Tibial artery (tissue), 4 donors: ENCODE results near the gene ARHGEF37.
"Not testable (repeated sequence)": the region's sequence is repeated elsewhere in the genome, so short reads cannot be mapped to it uniquely, and the experiment has no call there.

Source experiments
- DNase-seq, 2 donors: peaks; one replicate each; pipeline ENCODE4 v3.0.0-alpha.2; 2019
- H3K27ac ChIP-seq, 2 donors: fragments of 200-600 bp; sonication (generic) in 1 of 2; 1 replicate in 1 of 2; 2 replicates in 1 of 2; pipeline ENCODE4 v1.5.1; 2018 to 2019; ENCODE audit warnings: mild to moderate bottlenecking in 1 of 2
- H3K27me3 ChIP-seq, 2 donors: fragments of 200-600 bp; sonication (generic) in 1 of 2; one replicate each; pipeline versions ENCODE4 v1.5.1 to v1.6.0; 2016 to 2019
- H3K36me3 ChIP-seq, 3 donors: fragments of 200-600 bp; sonication (generic) in 2 of 3; one replicate each; pipeline ENCODE4 v1.5.1; 2016 to 2019; ENCODE audit warnings: mild to moderate bottlenecking in 2 of 3
- H3K4me1 ChIP-seq, 4 donors: fragments of 200-600 bp; sonication (generic) in 2 of 4; 1 replicate in 3 of 4; 2 replicates in 1 of 4; pipeline ENCODE4 v1.5.1; 2016 to 2019
- H3K4me3 ChIP-seq, 2 donors: fragments of 200-600 bp; sonication (generic) in 1 of 2; 1 replicate in 1 of 2; 2 replicates in 1 of 2; pipeline ENCODE4 v1.5.1; 2018 to 2019; ENCODE audit warnings: mild to moderate bottlenecking in 2 of 2
- H3K9me3 ChIP-seq, 3 donors: fragments of 200-600 bp; sonication (generic) in 1 of 3; one replicate each; pipeline ENCODE4 v1.5.1; 2016 to 2019
- intact Hi-C: fragments of 100-400 bp; cut with DNase I; formaldehyde crosslinking; loops from one replicate; pipeline ENCODE4 v1.15.0; 2023; ENCODE audit warnings: low total_unique reads
- TF ChIP-seq, protein P1 (sequence below), 2 experiments: fragments of 200-600 bp in 1 of 2; fragments of 450-650 bp in 1 of 2; IDR thresholded peaks; one replicate each; pipeline ENCODE4 v1.5.1; 2017 to 2019; ENCODE audit warnings: antibody characterized with exemption in 2 of 2, mild to moderate bottlenecking in 1 of 2, moderate library complexity in 1 of 2

Gene ARHGEF37, protein sequence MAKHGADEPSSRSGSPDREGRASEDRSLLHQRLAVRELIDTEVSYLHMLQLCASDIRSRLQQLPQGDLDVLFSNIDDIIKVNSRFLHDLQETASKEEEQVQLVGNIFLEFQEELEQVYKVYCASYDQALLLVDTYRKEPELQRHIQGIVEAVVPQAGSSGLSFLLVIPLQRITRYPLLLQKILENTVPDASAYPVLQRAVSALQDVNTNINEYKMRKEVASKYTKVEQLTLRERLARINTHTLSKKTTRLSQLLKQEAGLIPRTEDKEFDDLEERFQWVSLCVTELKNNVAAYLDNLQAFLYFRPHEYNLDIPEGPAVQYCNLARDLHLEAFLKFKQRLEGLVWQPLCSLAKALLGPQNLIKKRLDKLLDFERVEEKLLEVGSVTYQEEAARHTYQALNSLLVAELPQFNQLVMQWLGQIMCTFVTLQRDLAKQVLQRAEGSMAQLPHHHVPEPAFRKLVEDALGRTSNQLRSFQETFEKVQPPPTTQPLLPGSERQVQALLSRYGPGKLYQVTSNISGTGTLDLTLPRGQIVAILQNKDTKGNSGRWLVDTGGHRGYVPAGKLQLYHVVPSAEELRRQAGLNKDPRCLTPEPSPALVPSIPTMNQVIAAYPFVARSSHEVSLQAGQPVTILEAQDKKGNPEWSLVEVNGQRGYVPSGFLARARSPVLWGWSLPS

DNA sequence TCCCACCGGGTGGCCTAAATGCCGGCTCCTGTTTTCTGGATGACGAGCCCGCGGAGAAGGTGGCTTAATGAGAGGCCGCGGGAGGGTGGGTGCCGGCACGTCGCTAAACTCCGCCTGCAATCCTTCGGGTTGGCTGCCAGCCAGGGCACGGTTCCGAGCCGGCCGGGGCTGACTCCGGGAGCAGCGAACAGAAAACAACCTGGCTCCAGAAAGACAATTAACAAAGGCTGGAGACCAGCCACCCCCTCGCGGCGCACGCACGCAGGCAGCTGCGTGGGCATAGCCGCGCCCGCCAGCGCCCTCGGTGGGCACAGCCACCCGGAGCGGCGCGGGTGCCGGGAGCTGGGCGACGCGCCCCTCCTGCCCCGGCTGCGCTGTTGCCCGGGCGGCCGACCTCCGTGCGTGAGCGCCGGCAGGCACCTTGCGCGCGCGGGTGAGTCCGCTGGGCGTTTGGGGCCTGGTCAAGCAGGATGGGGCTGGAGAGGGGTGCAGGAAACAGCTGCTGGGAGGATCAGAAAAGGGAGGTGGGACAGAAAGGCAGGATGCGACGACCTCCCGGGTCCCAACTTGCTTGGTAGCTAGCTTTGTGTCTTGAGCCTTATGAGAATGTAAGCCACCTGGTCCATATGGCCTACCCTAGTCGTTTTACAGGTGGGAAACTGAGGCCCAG lies at the start of gene ARHGEF37:
Gene ARHGEF37 (plus strand): TSS at position 307 of the 670 bp plus-strand sequence. CDS start 16,272 bp downstream, outside the sequence.
- TF ChIP-seq, protein P1, sequence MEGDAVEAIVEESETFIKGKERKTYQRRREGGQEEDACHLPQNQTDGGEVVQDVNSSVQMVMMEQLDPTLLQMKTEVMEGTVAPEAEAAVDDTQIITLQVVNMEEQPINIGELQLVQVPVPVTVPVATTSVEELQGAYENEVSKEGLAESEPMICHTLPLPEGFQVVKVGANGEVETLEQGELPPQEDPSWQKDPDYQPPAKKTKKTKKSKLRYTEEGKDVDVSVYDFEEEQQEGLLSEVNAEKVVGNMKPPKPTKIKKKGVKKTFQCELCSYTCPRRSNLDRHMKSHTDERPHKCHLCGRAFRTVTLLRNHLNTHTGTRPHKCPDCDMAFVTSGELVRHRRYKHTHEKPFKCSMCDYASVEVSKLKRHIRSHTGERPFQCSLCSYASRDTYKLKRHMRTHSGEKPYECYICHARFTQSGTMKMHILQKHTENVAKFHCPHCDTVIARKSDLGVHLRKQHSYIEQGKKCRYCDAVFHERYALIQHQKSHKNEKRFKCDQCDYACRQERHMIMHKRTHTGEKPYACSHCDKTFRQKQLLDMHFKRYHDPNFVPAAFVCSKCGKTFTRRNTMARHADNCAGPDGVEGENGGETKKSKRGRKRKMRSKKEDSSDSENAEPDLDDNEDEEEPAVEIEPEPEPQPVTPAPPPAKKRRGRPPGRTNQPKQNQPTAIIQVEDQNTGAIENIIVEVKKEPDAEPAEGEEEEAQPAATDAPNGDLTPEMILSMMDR (IDR thresholded peaks at IDR 0.05): no peak
- intact Hi-C loops: no loop called here
- Histone ChIP-seq H3K27ac (peak within 1 kb of the TSS; percentile 68 to 83), H3K9me3 (no peaks in the 10 kb centered on the region), H3K4me1 (peaks cover 0 to 59% (median 40%) of the 10 kb centered on the region in 4 donors), H3K4me3 (peak within 1 kb of the TSS; percentile 60 to 80), H3K27me3 (no peaks in the 10 kb centered on the region), H3K36me3 (no peaks in the 10 kb centered on the region)
- DNase-seq: peak; percentile 82 to 91

DNA sequence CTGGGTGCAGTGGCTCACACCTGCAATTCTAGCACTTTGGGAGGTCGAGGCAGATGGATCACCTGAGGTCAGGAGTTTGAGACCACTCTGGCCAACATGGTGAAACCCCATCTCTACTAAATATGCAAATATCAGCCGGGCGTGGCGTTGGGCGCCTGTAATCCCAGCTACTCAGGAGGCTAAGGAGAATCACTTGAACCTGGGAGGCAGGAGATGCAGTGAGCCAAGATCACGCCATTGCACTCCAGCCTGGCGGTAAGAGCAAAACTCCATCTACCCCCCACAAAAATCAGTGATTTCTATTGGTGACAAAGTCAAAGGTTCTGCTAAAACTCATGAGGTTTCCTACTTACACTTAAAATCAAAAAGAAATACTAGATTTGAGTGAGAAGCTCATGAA lies 48.9 kb upstream of the ARHGEF37 start:
- peaks cover 0 to 8% (median 0%) of the 10 kb centered on the region in 3 donors for H3K36me3 ChIP-seq
- H3K4me1 ChIP-seq: peaks cover 0 to 99% (median 35%) of the 10 kb centered on the region in 4 donors
- no peaks in the 10 kb centered on the region for H3K27me3 ChIP-seq
- TF ChIP-seq, protein P1 (IDR thresholded peaks at IDR 0.05): no peak
- no peak overlapping the region for H3K4me3 ChIP-seq
- no peak for DNase-seq
- no peak overlapping the region for H3K27ac ChIP-seq
- intact Hi-C loops: no loop called here
- no peaks in the 10 kb centered on the region for H3K9me3 ChIP-seq

DNA sequence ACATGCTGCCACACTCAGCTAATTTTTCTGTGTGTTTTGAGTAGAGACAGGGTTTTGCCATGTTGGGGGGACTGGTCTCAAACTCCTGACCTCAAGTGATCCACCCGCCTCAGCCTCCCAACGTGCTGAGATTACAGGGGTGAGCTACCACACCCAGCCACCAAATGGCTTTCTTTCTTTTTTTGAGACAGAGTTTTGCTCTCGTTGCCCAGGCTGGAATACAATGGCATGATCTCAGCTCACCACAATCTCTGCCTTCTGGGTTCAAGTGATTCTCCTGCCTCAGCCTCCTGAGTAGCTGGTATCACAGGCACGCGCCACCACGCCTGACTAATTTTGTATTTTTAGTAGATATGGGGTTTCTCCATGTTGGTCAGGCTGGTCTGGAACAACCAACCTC lies 45.5 kb upstream of the ARHGEF37 start:
- H3K27ac ChIP-seq, DNase-seq, H3K27me3 ChIP-seq, H3K4me3 ChIP-seq, H3K9me3 ChIP-seq, intact Hi-C loops: not testable (repeated sequence)
- Histone ChIP-seq H3K36me3 (peaks cover 0 to 18% (median 6%) of the 10 kb centered on the region in 3 donors), H3K4me1 (peaks cover 0 to 88% (median 32%) of the 10 kb centered on the region in 4 donors)

DNA sequence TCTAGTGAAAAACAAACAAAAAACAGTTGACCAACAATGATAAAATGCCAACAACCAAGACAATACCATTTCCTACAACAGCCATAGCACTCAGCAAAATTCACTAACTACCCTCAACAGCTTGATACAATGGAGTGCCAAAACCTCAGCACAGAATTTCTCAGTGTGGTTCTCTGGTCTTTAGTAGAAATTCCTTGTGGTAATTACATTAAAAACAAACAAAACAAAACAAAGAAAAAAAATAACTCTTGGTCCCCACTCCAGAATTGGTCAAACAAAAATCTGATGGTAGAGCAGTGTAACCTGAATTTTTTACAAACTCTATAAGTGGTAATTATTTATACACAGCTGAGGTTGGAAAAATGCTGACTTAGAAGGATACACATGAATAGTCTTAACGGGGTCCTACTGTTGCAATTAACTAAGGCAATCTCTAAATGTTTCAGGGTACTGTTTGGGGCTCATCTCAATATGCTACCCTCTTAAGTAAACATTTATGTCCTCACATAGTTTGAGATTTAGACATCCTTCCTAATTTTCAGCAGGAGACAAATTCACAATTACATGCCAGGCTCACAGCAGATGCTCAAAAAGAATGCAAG lies 43.8 kb upstream of the ARHGEF37 start:
- H3K27ac ChIP-seq: no peak overlapping the region
- intact Hi-C loops: no loop called here
- peaks cover 0 to 88% (median 36%) of the 10 kb centered on the region in 4 donors for H3K4me1 ChIP-seq
- no peak overlapping the region for H3K4me3 ChIP-seq
- TF ChIP-seq, protein P1 (IDR thresholded peaks at IDR 0.05): no peak
- H3K9me3 ChIP-seq: no peaks in the 10 kb centered on the region
- no peaks in the 10 kb centered on the region for H3K27me3 ChIP-seq
- H3K36me3 ChIP-seq: peaks cover 0 to 18% (median 6%) of the 10 kb centered on the region in 3 donors
- DNase-seq: no peak

DNA sequence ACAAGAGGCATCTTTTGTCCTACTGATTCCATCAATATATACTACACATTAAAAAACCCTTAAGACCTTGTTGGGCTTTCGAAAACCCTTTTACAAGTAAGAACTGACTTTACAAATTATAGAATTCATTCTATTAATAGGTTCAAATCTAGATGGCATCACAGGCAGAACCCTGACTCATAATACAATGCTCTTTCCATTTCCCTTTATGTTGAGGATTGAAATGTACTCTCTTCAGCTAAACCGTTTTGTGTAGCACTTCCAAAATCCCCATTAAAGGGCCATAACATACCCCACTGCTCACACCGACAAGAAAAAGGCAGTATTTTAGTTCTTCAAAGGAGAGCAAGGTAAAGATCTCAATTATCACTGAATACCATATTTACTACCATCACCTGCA lies 41.2 kb upstream of the ARHGEF37 start:
- Histone ChIP-seq H3K36me3 (peaks cover 2 to 23% (median 9%) of the 10 kb centered on the region in 3 donors), H3K27ac (peak overlapping the region in 1 of 2 donors; percentile 5), H3K9me3 (no peaks in the 10 kb centered on the region), H3K4me3 (no peak overlapping the region), H3K27me3 (no peaks in the 10 kb centered on the region), H3K4me1 (peaks cover 0 to 88% (median 43%) of the 10 kb centered on the region in 4 donors)
- intact Hi-C loops: no loop called here
- DNase-seq: no peak
- TF ChIP-seq, protein P1 (IDR thresholded peaks at IDR 0.05): no peak
